IMR-90 (cell line): Measurements from ENCODE around the gene CTRB1. TPM values are rescaled to one million over a fixed set of nuclear protein-coding genes. Genes with fewer than 3 reads are reported as not detected.

ENCODE experiments used
- ATAC-seq: fragments of 200-7000 bp; cut with Tn5 transposase; 2 replicates; pipeline ENCODE4 v1.9.1; 2020; ENCODE audit warnings: low read depth, mild to moderate bottlenecking, moderate library complexity
- BruUV-seq: library from RNA; stranded (reverse); fragments of 400-500 nt; replicated peaks from 2 replicates; lab custom pipeline; 2021; lab: Mats Ljungman, UMichigan
- CTCF ChIA-PET: fragments of 300-600 bp; formaldehyde crosslinking; extraction: SDS; loops from one replicate; lab custom pipeline; 2021; ENCODE audit warnings: antibody characterized with exemption; lab: Yijun Ruan, JAX
- POLR2A ChIA-PET: fragments of 300-600 bp; sonication (Branson Sonifier 250); formaldehyde crosslinking; loops from one replicate; lab custom pipeline; 2022; ENCODE audit warnings: antibody characterized with exemption; ENCODE audit not compliant: unreplicated experiment; lab: Charles Lee
- DNase-seq: peaks from one replicate; pipeline ENCODE4 v3.0.0; 2013
- H2AFZ ChIP-seq: replicated peaks from 2 replicates; pipeline ENCODE3; 2013; ENCODE audit warnings: low read length, mild to moderate bottlenecking; ENCODE audit not compliant: poor library complexity
- H2AK5ac ChIP-seq: 2 replicates; pipeline ENCODE4 v1.6.1; 2013; ENCODE audit warnings: low read depth, low read length, inconsistent platforms
- H2AK9ac ChIP-seq: replicated peaks from 2 replicates; pipeline ENCODE3; 2013; ENCODE audit warnings: mild to moderate bottlenecking, low read depth, low read length, moderate library complexity; ENCODE audit not compliant: poor library complexity
- H2BK120ac ChIP-seq: 2 replicates; pipeline ENCODE4 v1.6.1; 2013; ENCODE audit warnings: low read depth, low read length, inconsistent platforms
- H2BK15ac ChIP-seq: 3 replicates; pipeline ENCODE4 v1.6.1; 2013; ENCODE audit warnings: low read depth, low read length, inconsistent platforms
- H2BK20ac ChIP-seq: 2 replicates; pipeline ENCODE4 v1.6.1; 2013; ENCODE audit warnings: low read depth, mild to moderate bottlenecking, inconsistent platforms, low read length, moderate library complexity
- H2BK5ac ChIP-seq: 2 replicates; pipeline ENCODE4 v1.6.1; 2013; ENCODE audit warnings: mild to moderate bottlenecking, low read depth, low read length, inconsistent platforms; ENCODE audit not compliant: poor library complexity, severe bottlenecking
- H3K14ac ChIP-seq: replicated peaks from 2 replicates; pipeline ENCODE4 v1.6.1; 2013; ENCODE audit warnings: low read depth, low read length, inconsistent platforms
- H3K18ac ChIP-seq: 2 replicates; pipeline ENCODE4 v1.6.1; 2013; ENCODE audit warnings: low read depth, low read length, control low read depth
- H3K23ac ChIP-seq: 2 replicates; pipeline ENCODE4 v1.6.1; 2013; ENCODE audit warnings: low read depth, low read length, inconsistent platforms
- H3K27ac ChIP-seq: 2 replicates; pipeline ENCODE4 v1.5.1; 2013; ENCODE audit warnings: mild to moderate bottlenecking, control low read depth, low read length; ENCODE audit not compliant: insufficient read depth
- H3K27me3 ChIP-seq: 2 replicates; pipeline ENCODE4 v1.6.1; 2013; ENCODE audit warnings: low read length; ENCODE audit not compliant: control insufficient read depth, insufficient read depth
- H3K36me3 ChIP-seq: 2 replicates; pipeline ENCODE4 v1.6.1; 2013; ENCODE audit warnings: low read length, mixed read lengths; ENCODE audit not compliant: control insufficient read depth, insufficient read depth
- H3K4ac ChIP-seq: 2 replicates; pipeline ENCODE4 v1.6.1; 2013; ENCODE audit warnings: low read depth, low read length, inconsistent platforms
- H3K4me1 ChIP-seq: 2 replicates; pipeline ENCODE4 v1.6.1; 2013; ENCODE audit warnings: low read length, mixed read lengths; ENCODE audit not compliant: control insufficient read depth, insufficient read depth
- H3K4me2 ChIP-seq: 2 replicates; pipeline ENCODE4 v1.6.1; 2013; ENCODE audit warnings: low read depth, mild to moderate bottlenecking, control low read depth, low read length, moderate library complexity
- H3K4me3 ChIP-seq: 2 replicates; pipeline ENCODE4 v1.5.1; 2013; ENCODE audit warnings: low read depth, mild to moderate bottlenecking, control low read depth, low read length, moderate library complexity; ENCODE audit not compliant: insufficient read depth
- H3K56ac ChIP-seq: 2 replicates; pipeline ENCODE4 v1.6.1; 2013; ENCODE audit warnings: low read length, inconsistent platforms; ENCODE audit not compliant: insufficient read depth; ENCODE audit errors: extremely low read depth
- H3K79me1 ChIP-seq, 2 experiments: 2 replicates each; pipeline ENCODE4 v1.6.1; 2013; ENCODE audit warnings: low read length in 2 of 2, inconsistent platforms in 1 of 2, low read depth in 1 of 2
- H3K9ac ChIP-seq: 2 replicates; pipeline ENCODE4 v1.6.1; 2013; ENCODE audit warnings: low read depth, low read length, control low read depth
- H3K9me1 ChIP-seq: 2 replicates; pipeline ENCODE4 v1.6.1; 2013; ENCODE audit warnings: low read length, inconsistent platforms; ENCODE audit not compliant: insufficient read depth
- H3K9me3 ChIP-seq: 2 replicates; pipeline ENCODE4 v1.6.1; 2013; ENCODE audit warnings: low read length; ENCODE audit not compliant: control insufficient read depth, insufficient read depth
- H4K20me1 ChIP-seq: 2 replicates; pipeline ENCODE4 v1.6.1; 2013; ENCODE audit warnings: low read length, inconsistent platforms; ENCODE audit not compliant: insufficient read depth
- H4K5ac ChIP-seq: 2 replicates; pipeline ENCODE4 v1.6.1; 2013; ENCODE audit warnings: mild to moderate bottlenecking, low read depth, low read length, control low read depth
- H4K8ac ChIP-seq, 2 experiments: 2 replicates each; pipeline ENCODE4 v1.6.1; 2013; ENCODE audit warnings: low read depth in 2 of 2, low read length in 2 of 2, control low read depth in 1 of 2, inconsistent platforms in 1 of 2
- H4K91ac ChIP-seq: 2 replicates; pipeline ENCODE4 v1.6.1; 2013; ENCODE audit warnings: low read depth, low read length, inconsistent platforms; ENCODE audit not compliant: insufficient read depth
- CHD1 ChIP-seq: IDR thresholded peaks from 2 replicates; pipeline ENCODE4 v1.6.1; 2012; ENCODE audit warnings: low read depth, low read length, improper control_type of control experiment
- WGBS, 2 experiments: methylation state at CpG; one replicate each; pipeline versions ENCODE4 v1.1.5 to v1.1.7; 2013; ENCODE audit warnings: missing lambda C conversion rate in 2 of 2; ENCODE audit not compliant: insufficient read length in 1 of 2; ENCODE audit errors: extremely low coverage in 2 of 2; 5-methylcytosine and 5-hydroxymethylcytosine counted together
- dilution Hi-C: fragments of 300-500 bp; cut with HindIII; formaldehyde crosslinking; loops from one replicate; pipeline ENCODE4 v1.14.3; 2018; ENCODE audit warnings: low sequenced_read_pairs; ENCODE audit not compliant: unreplicated experiment
- in situ Hi-C: fragments of 300-500 bp; cut with MboI; formaldehyde crosslinking; loops from 3 replicates; pipeline ENCODE4 v1.14.3; 2019; ENCODE audit warnings: low sequenced_read_pairs, inconsistent platforms, mixed read lengths
- intact Hi-C: fragments of 100-400 bp; cut with micrococcal nuclease; formaldehyde crosslinking; loops from 2 replicates; pipeline ENCODE4 v1.10.0; 2022
- polyA plus RNA-seq, 3 experiments: library from polyadenylated mRNA; depleted of rRNA; stranded (reverse); fragments of >200 nt; gene quantifications; 2 replicates each; pipeline ENCODE4 v1.2.3, GENCODE V29; 2012; ENCODE audit warnings: low replicate concordance in 1 of 3
- total RNA-seq: library from RNA; depleted of rRNA; stranded (reverse); fragments of >200 nt; gene quantifications from 2 replicates; pipeline ENCODE4 v1.2.3, GENCODE V29; 2012
- TF ChIP-seq, protein P1 (sequence below): conservative IDR thresholded peaks from 2 replicates; pipeline ENCODE4 v1.5.1; 2012; ENCODE audit warnings: mild to moderate bottlenecking, low read depth, low read length, improper control_type of control experiment
- TF ChIP-seq, protein P2 (sequence below): fragments of 150-350 bp; IDR thresholded peaks from 2 replicates; pipeline ENCODE4 v1.6.1; 2016; ENCODE audit warnings: low read depth, mild to moderate bottlenecking, low read length, moderate library complexity, borderline replicate concordance

Gene CTRB1
- total and polyA plus RNA-seq, 2 of the 4 experiments (the other 2 are of a cell fraction) = not detected

DNA sequence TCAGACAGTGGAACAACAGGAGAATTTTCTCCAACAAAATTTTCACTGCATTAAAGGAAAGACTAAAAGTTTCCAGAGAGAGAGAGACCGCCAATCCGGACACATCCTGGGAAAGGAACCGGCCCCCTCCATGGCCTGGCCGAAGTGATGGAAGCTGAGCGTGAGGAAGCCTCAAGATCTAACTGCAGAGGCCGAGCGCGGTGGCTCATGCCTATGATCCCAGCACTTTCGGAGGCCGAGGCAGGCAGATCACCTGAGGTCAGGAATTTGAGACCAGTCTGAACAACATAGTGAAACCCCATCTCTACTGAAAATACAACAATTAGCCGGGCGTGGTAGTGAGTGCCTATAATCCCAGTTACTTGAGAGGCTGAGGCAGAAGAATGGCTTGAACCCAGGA, 15.7 kb upstream of the CTRB1 start:
- Histone ChIP-seq H3K18ac (no peak overlapping the region), H3K9me3 (no peaks in the 10 kb centered on the region), H3K79me1 (no peaks in the 10 kb centered on the region), H3K4me2 (no peak overlapping the region), H3K9me1 (no peaks in the 10 kb centered on the region), H2AK5ac (no peak overlapping the region), H4K20me1 (no peaks in the 10 kb centered on the region), H3K27ac (no peak overlapping the region), H3K4ac (no peak overlapping the region), H4K91ac (no peak overlapping the region), H3K14ac (no peak overlapping the region), H2AK9ac (no peak overlapping the region), H3K36me3 (no peaks in the 10 kb centered on the region), H3K4me1 (0 out of 2 replicates have a peak, but pooled peaks cover under 1% of the 10 kb centered on the region), H4K5ac (no peak overlapping the region), H2BK120ac (no peak overlapping the region), H4K8ac (no peak overlapping the region), H2AFZ (no peak overlapping the region), H2BK5ac (no peak overlapping the region), H2BK15ac (no peak overlapping the region), H3K56ac (no peak overlapping the region), H3K9ac (no peak overlapping the region), H3K23ac (no peak overlapping the region), H2BK20ac (no peak overlapping the region), H3K4me3 (no peak overlapping the region), H3K27me3 (no peaks in the 10 kb centered on the region)
- ATAC-seq = no peak
- no peak for TF ChIP-seq CHD1
- TF ChIP-seq, protein P1, sequence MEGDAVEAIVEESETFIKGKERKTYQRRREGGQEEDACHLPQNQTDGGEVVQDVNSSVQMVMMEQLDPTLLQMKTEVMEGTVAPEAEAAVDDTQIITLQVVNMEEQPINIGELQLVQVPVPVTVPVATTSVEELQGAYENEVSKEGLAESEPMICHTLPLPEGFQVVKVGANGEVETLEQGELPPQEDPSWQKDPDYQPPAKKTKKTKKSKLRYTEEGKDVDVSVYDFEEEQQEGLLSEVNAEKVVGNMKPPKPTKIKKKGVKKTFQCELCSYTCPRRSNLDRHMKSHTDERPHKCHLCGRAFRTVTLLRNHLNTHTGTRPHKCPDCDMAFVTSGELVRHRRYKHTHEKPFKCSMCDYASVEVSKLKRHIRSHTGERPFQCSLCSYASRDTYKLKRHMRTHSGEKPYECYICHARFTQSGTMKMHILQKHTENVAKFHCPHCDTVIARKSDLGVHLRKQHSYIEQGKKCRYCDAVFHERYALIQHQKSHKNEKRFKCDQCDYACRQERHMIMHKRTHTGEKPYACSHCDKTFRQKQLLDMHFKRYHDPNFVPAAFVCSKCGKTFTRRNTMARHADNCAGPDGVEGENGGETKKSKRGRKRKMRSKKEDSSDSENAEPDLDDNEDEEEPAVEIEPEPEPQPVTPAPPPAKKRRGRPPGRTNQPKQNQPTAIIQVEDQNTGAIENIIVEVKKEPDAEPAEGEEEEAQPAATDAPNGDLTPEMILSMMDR = no peak
- TF ChIP-seq, protein P2, sequence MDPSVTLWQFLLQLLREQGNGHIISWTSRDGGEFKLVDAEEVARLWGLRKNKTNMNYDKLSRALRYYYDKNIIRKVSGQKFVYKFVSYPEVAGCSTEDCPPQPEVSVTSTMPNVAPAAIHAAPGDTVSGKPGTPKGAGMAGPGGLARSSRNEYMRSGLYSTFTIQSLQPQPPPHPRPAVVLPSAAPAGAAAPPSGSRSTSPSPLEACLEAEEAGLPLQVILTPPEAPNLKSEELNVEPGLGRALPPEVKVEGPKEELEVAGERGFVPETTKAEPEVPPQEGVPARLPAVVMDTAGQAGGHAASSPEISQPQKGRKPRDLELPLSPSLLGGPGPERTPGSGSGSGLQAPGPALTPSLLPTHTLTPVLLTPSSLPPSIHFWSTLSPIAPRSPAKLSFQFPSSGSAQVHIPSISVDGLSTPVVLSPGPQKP = no peak
- no peak for DNase-seq
- WGBS, 2 experiments = 85% methylated on average over 7 of the region's 12 CpGs; no CpG with 5 or more reads in 1 of the 2 experiments
- CTCF ChIA-PET = no interaction called here
- POLR2A ChIA-PET = no interaction called here
- dilution Hi-C loops (no loop called here), intact Hi-C loops (no loop called here), in situ Hi-C loops (loop anchor here (25.0 kb wide), 2 partner anchors 384 to 559 kb away; no protein-coding TSS in a partner anchor)
- BruUV-seq = no TSS peak
